ENCODE data around the gene UBAP2L.

Gene UBAP2L

DNA sequence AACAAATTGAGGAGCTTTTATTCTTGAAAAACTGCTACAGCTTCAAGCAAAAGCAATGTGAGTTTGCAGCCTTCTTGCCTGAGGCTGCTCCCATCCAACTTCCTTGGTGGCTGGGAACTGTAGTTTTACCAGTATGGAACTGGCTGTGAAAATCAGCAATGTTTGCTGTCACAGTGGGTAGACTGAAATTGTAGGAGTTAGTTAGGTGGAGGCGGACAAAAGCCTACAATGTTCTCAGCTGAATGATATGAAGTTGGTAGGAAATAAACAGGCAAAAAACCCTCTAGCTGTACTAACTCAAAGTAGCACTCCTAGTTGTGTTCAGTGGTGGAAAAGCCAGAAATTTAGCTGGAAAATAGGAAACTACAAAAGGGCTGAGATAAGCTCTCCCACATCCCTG, 70.2 kb downstream of the UBAP2L start:
- Histone ChIP-seq H4K20me1 (ENCODE audit: low read depth, low read length) (no peaks in the 10 kb centered on the region), H3K27me3 (ENCODE audit: low read length) (no peaks in the 10 kb centered on the region), H3F3A (ENCODE audit: insufficient read depth) (no peaks in the 10 kb centered on the region), H3K79me2 (ENCODE audit: insufficient read depth, low read length) (no peaks in the 10 kb centered on the region), H2AFZ (ENCODE audit: low read depth, low read length, severe bottlenecking) (no peak overlapping the region), H3K9me2 (replicated peaks; ENCODE audit: insufficient read depth, low read length) (no peaks in the 10 kb centered on the region), H3K9ac (ENCODE audit: low read length) (no peak overlapping the region), H3K9me3 (ENCODE audit: insufficient read depth, low read length) (peaks cover 5% of the 10 kb centered on the region; the same call in 1 of the 2 replicates), H3K4me2 (ENCODE audit: low read depth, low read length, poor library complexity, severe bottlenecking) (no peak overlapping the region), H3K36me3 (ENCODE audit: low read length) (no peaks in the 10 kb centered on the region), H3K27ac (ENCODE audit: low read depth, low read length) (no peak overlapping the region), H3K4me3 (ENCODE audit: insufficient read depth, low read length, poor library complexity, severe bottlenecking) (no peak overlapping the region)
- TF ChIP-seq EZH2phosphoT487 (conservative IDR thresholded peaks at IDR 0.05; ENCODE audit: low read length): no peak
- TF ChIP-seq, protein P1, sequence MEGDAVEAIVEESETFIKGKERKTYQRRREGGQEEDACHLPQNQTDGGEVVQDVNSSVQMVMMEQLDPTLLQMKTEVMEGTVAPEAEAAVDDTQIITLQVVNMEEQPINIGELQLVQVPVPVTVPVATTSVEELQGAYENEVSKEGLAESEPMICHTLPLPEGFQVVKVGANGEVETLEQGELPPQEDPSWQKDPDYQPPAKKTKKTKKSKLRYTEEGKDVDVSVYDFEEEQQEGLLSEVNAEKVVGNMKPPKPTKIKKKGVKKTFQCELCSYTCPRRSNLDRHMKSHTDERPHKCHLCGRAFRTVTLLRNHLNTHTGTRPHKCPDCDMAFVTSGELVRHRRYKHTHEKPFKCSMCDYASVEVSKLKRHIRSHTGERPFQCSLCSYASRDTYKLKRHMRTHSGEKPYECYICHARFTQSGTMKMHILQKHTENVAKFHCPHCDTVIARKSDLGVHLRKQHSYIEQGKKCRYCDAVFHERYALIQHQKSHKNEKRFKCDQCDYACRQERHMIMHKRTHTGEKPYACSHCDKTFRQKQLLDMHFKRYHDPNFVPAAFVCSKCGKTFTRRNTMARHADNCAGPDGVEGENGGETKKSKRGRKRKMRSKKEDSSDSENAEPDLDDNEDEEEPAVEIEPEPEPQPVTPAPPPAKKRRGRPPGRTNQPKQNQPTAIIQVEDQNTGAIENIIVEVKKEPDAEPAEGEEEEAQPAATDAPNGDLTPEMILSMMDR (IDR thresholded peaks at IDR 0.05; ENCODE audit: insufficient read depth, low read length, poor library complexity, severe bottlenecking): no peak

DNA sequence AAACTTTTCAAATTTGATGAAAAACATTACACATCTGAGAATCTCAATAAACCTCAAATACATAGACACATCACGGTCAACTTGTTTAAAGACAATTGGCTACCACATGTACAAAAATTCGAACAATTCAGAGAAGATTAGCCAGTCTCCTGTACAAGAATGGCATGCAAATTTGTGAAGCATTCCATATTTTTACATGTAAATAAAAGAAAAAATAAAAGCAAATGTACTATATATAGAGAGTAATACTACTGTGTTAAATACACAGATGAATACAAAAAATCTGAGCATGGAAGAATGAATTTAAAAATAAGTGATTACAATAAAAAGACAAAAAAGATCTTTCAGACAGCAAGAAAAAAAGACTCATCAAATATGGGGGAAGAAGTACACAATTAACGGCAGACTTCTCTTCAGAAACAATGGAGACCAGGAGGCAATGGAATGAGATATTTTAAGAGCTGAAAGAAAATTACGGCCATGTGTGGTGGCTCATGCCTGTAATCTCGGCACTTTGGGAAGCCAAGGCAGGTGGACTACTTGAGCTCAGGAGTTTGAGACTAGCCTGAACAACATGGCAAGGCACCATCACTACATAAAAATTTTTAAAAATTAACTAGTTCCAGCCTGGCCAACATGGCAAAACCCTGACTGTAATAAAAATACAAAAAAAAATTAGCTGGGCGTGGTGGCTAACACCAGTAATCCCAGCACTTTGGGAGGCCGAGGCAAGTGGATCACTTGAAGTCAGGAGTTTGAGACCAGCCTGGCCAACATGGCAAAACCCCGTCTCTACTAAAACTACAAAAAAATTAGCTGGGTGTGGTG, 74.9 kb downstream of the UBAP2L start:
- Histone ChIP-seq H3K9me2 (replicated peaks; ENCODE audit: insufficient read depth, low read length) (no peaks in the 10 kb centered on the region), H3K9me3 (ENCODE audit: insufficient read depth, low read length) (peaks cover 5% of the 10 kb centered on the region; the same call in 1 of the 2 replicates), H3K4me2 (ENCODE audit: low read depth, low read length, poor library complexity, severe bottlenecking) (no peak overlapping the region), H3K36me3 (ENCODE audit: low read length) (no peaks in the 10 kb centered on the region), H3K27me3 (ENCODE audit: low read length) (no peaks in the 10 kb centered on the region), H4K20me1 (ENCODE audit: low read depth, low read length) (no peaks in the 10 kb centered on the region), H2AFZ (ENCODE audit: low read depth, low read length, severe bottlenecking) (no peak overlapping the region), H3K9ac (ENCODE audit: low read length) (no peak overlapping the region), H3F3A (ENCODE audit: insufficient read depth) (no peaks in the 10 kb centered on the region), H3K27ac (ENCODE audit: low read depth, low read length) (no peak overlapping the region), H3K79me2 (ENCODE audit: insufficient read depth, low read length) (no peaks in the 10 kb centered on the region), H3K4me3 (ENCODE audit: insufficient read depth, low read length, poor library complexity, severe bottlenecking) (no peak overlapping the region)
- no peak for TF ChIP-seq EZH2phosphoT487 (conservative IDR thresholded peaks at IDR 0.05; ENCODE audit: low read length)
- TF ChIP-seq, protein P1 (IDR thresholded peaks at IDR 0.05; ENCODE audit: insufficient read depth, low read length, poor library complexity, severe bottlenecking): no peak

DNA sequence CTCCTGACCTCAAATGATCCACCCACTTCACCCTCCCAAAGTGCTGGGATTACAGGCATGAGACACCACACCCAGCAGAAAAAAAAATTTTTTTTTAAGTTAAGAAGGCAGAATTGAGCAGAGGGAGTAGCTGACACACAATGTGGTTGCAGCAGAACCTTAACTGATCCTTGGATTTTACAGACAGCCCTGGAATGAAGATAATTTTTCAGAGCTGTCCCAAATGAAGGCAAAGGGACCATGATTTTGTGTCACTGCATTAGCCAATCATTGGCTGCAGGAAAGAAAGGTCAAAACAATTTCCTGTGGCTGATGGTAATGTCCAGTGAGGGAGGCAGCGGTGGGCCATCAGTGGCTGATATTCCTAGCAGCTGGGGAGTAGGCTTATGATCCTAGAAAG, 80.8 kb downstream of the UBAP2L start:
- no peaks in the 10 kb centered on the region for H3K79me2 ChIP-seq (ENCODE audit: insufficient read depth, low read length)
- no peaks in the 10 kb centered on the region for H3F3A ChIP-seq (ENCODE audit: insufficient read depth)
- no peak overlapping the region for H3K27ac ChIP-seq (ENCODE audit: low read depth, low read length)
- no peaks in the 10 kb centered on the region for H3K36me3 ChIP-seq (ENCODE audit: low read length)
- H3K9me3 ChIP-seq (ENCODE audit: insufficient read depth, low read length): no peaks in the 10 kb centered on the region
- H3K27me3 ChIP-seq (ENCODE audit: low read length): no peaks in the 10 kb centered on the region
- H4K20me1 ChIP-seq (ENCODE audit: low read depth, low read length): no peaks in the 10 kb centered on the region
- H3K9me2 ChIP-seq (replicated peaks; ENCODE audit: insufficient read depth, low read length): no peaks in the 10 kb centered on the region
- no peak overlapping the region for H3K4me3 ChIP-seq (ENCODE audit: insufficient read depth, low read length, poor library complexity, severe bottlenecking)
- H3K9ac ChIP-seq (ENCODE audit: low read length): no peak overlapping the region
- H3K4me2 ChIP-seq (ENCODE audit: low read depth, low read length, poor library complexity, severe bottlenecking): no peak overlapping the region
- no peak for TF ChIP-seq EZH2phosphoT487 (conservative IDR thresholded peaks at IDR 0.05; ENCODE audit: low read length)
- TF ChIP-seq, protein P1 (IDR thresholded peaks at IDR 0.05; ENCODE audit: insufficient read depth, low read length, poor library complexity, severe bottlenecking): no peak
- H2AFZ ChIP-seq (ENCODE audit: low read depth, low read length, severe bottlenecking): no peak overlapping the region

Data from SU-DHL-6 (cell line).